GM19023 (cell line): ENCODE data around the gene C1orf210.

Source experiments
- ATAC-seq: cut with Tn5 transposase; IDR thresholded peaks from one replicate; pipeline ENCODE4 v1.9.1; 2021; ENCODE audit warnings: mild to moderate bottlenecking, moderate library complexity; ENCODE audit not compliant: unreplicated experiment

The C1orf210 gene

DNA sequence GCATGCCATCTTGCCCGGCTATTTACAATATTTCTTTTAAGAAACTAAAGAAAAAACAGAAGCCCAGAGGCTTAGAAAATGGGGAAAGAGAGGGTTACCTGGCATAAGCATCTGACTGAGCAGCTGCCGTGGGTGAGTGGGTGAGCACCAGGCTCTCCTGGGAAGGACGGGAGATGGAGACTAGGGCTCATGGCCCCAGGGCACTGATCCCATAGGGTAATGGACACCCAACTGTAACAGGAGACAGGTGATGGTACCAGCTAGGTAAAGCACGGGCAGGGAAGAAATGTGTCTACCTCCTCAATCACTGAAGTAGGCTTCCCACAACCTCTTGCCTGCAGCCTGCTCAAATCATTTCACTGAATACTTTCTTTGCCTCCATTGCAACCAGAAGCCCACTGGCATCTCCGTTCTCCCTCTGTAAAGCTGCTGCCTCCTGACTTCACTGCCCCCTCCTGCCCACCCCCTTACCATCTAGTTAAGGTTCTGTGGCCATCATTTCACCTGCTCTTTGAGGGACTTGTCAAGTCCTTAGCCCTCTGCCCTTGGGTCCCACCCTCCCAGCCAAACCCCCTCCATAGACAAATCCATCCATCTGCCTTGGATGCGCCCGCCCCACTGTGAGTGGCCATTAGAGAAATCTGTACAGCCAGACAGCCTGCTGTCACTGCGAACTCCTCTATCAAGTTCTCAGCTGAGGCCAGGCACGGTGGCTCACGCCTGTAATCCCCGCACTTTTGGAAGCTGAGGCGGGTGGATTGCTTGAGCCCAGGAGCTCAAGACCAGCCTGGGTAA, 9.4 kb downstream of the C1orf210 start:
- no peak for ATAC-seq

DNA sequence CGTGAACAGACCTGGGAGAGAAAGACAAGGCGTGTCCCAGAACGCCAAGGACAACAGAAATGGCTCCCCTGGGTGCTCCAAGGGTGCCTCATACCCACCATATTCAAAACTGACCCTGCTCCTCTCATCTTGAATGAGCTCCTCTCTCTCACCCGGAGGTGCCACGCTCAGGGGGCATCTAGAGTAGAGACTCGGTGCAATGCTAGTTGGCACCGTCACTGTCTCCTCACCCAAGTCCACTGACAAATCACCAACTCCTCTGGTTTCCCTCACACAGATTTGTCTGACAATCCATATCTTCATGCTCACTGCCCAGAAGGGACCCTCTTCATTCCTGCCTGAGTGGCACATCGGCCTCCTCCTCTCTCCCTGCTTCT, 10.6 kb downstream of the C1orf210 start:
- ATAC-seq, result no peak

DNA sequence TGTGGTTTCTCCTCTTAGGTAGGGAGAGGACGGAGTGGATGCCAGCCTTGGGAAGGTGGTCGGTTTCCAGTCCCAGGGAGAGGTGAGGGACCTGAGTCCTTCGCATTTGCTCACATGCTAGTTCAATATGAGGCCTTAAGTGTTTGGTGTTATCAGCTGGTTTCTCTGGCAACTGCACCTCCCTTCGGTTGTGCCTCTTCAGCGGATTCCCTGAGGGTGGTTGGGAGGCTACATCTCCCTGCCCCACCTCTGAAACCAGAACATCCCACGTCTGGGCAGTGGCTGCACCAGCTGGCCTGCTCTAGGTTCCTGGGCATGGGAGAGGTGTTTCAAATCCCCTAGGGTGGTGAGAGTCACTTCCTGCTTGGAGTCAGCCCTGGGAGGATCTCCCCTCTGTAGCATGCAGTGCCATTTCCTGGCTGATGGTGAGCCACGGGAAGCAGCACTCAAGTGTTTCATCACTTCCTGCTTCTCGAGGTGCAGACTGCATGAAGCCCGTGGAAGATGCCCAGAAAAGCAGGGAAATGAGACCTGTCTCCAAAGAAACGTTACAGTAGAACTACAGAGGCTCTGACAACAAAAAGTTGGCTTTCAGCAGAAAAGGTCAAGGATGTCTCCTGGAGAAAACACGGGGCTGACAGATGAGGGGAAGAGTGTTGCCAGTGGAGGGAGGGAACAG, 11.1 kb downstream of the C1orf210 start:
- no peak for ATAC-seq

DNA sequence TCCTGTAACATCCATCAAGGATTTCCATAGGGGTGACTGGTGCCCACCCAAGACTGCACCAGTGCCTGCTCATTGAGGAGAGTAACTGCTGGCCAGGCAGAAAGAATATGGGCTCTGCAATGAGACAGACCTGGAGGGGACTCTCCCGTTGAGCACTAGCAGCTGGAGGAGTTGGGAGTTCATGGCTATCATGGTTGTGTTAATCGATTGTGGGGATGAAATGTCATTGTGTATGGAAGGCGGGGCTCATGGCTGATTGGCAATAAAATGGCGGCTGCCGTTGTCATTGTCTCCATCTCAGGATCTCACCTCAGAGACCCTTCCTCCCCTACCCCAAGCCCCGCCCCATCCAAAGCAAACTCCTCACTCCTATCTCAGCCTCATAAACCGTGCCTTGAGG, 11.7 kb downstream of the C1orf210 start:
- ATAC-seq, result no peak

- no peak for ATAC-seq
Measured at GRCh38 chr1:43272576-43273571, 12.5 kb downstream of the C1orf210 start.

DNA sequence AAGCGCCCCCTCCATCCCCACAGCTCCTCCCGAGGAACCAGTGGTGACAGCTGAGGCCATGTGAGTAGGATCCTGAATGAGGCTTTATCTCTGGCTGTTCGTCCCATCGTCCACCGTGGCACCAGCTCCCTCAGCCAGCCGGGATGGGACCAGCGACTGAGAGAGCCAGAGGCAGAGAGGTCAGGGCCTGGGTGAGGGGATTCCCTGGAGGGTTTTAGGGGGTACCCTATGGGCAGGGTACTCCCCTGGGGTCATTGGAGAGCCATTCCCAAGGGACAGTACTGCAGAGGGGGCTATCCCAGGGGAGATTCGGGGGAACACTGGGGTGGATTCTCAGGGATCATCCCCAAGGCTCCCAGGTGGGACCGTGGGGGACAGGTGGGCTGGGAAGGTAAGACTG, 13.2 kb downstream of the C1orf210 start:
- no peak for ATAC-seq

DNA sequence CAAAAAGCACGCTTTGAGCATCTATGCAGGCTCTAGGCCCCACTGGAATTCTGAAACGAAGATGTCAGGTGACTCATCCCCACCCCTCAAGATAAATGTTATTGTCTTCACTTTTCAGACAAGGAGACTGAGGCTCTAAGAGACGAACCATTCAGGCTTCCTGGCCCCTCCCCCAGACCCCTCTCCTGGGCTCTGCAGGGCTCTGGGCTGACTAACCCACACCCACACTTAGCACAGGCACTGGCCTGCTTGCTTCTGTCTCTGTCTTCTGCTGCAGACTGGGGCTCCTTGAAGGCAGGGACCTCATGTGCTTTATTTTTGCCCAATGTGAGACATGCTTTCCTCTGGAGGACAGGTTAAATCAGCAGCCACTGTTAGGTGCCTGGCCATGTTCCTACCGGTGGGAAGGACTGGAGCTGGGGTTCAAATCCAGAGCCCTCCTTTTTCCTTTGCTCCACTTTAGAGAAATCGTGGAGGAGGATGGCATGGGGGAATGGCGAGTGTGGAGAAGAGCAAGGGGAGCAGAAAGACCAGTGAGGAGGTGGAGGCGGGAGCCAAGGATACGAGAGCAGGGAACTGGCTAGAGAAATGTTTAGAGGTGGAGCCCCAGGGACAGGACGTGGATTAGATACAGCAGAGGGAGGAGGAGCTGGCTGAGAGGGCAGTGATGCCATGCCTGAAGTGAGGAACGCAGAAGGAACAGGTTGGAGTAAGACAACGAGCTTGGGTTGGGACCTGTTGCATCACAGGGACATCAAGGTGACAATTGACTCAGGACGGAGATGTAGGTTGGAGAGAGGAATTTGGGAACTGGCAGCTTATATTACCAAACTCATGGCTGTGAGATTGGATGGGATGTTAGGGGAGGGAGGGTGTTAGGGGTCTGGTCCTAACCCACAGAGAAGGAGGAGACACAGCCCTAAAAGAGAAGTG, 13.9 kb downstream of the C1orf210 start:
- ATAC-seq, result no peak

DNA sequence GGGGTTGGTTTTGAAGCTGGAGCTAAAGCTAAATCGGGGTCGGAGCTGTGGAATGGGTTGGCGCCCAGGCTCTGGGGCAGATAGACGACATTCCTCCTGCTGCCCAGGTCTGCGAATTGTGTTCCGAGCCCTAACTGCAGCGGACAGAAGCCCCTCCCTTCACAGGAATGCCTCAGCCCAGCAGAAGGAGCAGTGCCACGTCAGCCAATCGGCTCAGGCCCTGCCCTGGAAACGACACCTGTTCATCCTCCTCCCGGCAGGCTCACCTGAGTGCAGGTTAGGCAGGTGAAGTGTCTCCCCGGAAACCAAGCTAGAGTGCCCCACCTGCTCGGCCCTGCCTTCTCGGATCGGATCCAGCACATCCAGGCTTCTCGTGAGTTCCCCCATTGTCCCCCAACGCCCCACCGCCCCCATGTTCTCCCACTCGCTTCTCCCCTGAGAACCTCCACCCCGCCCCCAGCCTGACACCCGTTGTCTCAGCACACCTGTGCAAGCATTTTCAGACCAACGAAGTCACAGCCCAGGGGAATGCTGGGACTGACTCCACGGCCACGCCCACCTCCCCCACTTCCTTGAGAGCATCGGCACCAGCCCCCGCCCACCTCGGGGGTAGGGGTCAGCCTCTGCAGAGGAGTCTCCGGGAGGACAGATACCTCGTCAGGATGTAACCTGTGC, 14.8 kb downstream of the C1orf210 start:
- no peak for ATAC-seq

DNA sequence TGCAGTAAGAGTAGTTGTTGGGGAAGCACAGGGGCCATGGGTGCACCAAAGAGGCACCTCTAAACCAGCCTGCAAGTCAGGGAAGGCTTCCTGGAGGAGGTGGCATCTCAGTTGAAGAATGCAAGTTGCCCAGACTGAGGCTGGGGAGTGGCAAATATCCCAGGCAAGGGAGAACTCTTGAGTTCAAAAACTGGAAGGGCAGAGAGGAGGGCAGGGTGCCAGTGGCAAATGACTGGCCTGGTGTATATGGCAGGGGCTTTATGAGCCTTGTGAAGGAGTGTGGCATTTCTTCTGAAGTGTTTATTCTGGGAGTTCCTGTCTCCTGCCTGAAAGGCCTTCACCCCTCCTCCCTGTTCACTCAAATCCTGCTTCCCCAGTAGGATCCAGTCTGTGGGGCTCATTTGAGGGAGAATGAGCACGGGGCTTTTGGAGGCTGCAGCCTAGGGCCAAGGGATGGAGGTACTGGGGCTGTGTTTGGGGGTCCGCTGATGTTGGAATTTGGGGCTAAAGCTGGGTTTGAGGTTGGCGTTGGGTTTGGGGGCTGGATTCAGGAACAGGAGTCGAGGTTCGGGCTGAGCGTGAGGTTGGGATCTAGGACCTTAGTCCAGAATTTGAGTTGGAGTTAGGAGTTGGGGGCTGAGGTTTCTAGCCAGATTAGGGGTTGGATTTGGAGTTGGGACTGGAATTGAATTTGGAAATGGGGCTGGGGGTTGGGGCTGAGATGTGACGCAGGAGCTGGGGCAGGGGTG, 15.6 kb downstream of the C1orf210 start, which contains the start of gene TMEM125:
TSS of gene TMEM125 (plus strand) at position 357 of the 749 bp plus-strand sequence. CDS start 2,740 bp downstream, outside the sequence.
- no peak for ATAC-seq

DNA sequence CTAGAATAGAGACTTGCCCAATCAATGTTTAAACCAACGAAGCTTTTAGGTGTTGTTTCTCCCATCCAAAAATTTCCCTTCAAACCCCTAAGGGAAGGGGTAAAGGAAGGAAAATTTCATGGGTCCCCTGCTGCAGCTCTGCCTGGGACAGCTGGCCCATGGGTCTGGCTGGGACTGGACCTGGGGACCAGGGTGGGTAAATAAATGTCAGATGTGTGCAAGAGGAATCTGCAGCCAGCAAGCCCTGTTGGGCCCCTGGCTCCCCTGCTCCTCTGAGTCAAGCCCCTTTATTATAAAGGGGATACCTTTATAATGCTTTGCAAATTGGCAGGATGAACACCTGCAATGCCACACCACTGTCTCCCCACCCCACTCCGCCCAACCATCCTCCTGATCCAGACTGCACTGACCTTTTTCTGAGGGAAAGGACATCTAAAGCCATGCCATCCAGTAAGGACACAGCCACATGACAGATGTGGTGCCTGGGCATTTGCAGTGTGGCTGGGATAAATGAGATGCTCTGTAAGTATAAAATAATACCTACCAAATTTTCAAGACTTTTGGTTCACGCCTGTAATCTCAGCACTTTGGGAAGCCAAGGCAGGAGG, 17.5 kb downstream of the C1orf210 start:
- no peak for ATAC-seq

- ATAC-seq, result no peak
Measured at GRCh38 chr1:43267291-43267805, 18.0 kb downstream of the C1orf210 start.

DNA sequence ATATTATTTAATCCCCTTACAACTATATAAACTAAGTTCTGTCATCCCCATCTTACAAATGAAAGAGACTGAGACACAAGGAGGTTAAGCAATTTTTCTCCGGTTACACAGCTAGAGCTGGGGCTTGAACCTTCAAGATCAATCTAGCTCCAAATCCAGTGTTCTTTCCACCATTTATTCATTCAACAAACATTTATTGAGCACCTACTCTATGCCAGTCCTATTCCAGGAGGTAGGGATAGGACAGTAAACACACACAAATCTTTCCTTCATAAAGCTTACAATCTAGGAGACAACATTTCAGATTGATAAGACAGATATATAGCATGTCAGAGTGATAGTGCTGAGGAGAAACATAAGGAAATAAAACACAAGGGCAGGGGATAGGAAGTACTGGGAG, 18.5 kb downstream of the C1orf210 start:
- ATAC-seq, result no peak

GRCh38 chr1:43265431-43265830, 19.9 kb downstream of the C1orf210 start:
- ATAC-seq, result no peak

GRCh38 chr1:43258370-43258769, 27.0 kb downstream of the C1orf210 start:
- ATAC-seq, result no peak

DNA sequence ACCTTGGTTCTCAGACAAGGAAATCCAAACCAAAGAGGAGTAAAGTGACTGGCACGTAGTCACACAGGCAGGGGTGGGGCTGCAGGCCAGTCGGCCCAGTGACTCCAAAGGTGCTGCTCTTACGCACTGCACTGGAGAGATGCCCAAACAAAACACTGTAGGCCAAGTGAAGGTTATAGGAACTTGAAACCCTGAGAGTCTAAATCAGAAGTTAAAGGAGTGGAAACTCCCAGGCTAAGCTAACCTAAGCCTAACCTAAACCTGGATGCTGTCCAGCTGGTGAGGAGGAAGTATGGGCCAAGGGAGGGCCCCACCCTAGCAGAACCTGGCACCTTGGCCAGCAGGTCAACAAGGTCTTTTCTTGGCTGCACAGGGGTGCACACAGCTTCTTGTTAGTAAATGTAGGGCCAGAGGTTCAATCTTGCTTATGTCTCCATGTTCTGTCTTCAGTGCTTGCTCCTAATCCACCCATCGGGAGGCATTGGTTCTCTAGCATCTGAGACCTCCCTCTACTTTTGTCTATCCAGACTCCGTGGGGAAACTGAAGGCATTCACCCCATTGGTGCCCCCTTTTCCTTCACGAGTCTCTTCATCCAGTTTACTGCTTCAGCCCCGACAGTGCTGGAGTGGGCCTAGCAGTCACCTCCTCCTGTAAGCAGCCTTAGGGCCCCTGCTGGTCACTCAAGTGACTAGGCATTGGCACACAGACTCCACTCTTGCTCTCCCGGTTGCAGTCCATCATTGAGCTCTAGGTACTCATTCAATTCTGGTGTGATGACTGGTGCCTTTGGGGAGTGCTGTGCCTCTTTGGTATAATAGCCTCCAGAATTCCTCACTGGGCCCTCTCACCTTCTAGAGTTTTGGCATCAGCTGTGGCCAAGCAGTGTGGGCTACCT, 28.5 kb downstream of the C1orf210 start:
- ATAC-seq, result no peak

GRCh38 chr1:43255438-43256210, 29.8 kb downstream of the C1orf210 start:
- no peak for ATAC-seq
